ENCODE data around the gene ANKRD26. TPM values are rescaled to one million over a fixed set of nuclear protein-coding genes. Genes with fewer than 3 reads are reported as not detected.
"Not testable (repeated sequence)": the region's sequence is repeated elsewhere in the genome, so short reads cannot be mapped to it uniquely, and the experiment has no call there.

Gene ANKRD26
- total RNA-seq, 2 experiments from 2014 or later, result 5.2 to 6.1 TPM

DNA sequence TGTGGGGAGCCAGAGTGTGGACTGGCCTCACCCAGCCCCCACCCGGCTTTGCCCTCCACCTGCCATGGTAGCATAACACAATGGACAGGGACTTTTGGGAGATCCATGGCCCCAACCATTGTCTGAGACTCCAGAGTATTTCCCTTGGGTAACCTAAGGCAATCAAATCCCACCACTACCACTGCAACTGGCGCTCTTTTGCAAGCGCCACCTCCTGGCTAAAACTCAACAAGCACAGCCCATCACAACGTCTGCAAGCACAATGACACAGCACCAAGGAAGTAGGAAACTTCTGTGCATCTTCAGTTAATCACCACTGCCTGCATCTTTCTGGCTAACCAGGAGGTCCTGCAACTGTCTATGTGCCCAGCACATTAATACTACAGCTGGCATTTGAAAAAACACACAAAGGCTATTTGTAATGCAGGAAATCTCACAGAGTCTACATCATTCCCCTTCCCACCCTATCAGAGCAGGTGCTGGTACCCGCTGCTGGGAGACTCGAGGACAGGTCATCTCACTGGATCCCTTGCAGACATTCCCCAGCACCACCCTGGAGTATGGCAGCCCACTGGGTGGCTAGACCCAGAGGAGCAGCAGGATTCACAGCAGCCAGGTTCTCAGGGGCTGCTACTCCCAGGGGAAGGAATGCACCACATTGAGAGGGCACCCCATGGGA, 27.7 kb downstream of the ANKRD26 start:
- Mint-ChIP-seq H3K4me1 (peaks cover 5% of the 10 kb centered on the region), H3K4me3 (no peak overlapping the region), H3K27ac (no peak overlapping the region), H3K27me3 (no peaks in the 10 kb centered on the region), H3K36me3 (ENCODE audit: low read depth) (peaks cover 47% of the 10 kb centered on the region), H3K9me3 (peaks cover 2% of the 10 kb centered on the region)
- CTCF ChIA-PET, result no interaction called here
- POLR2A ChIA-PET, result interaction anchor here (1.3 kb wide), 1 partner anchor 89 kb away, joined by 3 read pairs; no protein-coding TSS in a partner anchor
- DNase-seq, result no peak

DNA sequence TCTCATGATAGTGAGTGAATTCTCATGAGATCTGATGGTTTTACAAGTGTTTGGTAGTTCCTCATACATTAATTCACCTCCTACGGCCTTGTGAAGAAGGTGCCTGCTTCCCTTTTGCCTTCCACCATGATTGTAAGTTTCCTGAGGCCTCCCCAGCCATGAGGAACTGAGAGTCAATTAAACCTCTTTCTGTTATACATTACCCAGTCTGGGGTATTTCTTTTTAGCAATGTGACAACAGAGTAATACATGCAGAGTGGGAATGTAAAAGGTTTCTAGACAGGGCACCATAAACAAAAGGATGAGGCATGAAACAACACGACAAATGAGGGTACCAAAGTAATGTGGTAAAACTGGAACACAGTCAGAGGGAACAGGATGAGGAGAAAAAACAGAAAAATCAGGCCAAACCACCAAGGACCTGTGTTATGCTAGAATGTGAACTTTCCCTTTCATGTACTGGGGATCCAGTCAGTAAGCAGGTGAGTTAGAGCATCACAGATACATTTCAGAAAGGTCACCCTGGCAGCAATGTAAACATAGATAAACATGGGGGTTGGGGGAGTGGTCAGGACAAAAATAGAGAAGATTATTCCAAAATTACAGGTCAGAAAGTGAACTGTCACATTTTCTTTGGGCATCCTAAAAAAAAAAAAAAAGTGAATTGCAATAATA, 31.9 kb downstream of the ANKRD26 start:
- CTCF ChIA-PET, result no interaction called here
- H3K4me1 Mint-ChIP-seq, result no peaks in the 10 kb centered on the region
- DNase-seq, result no peak
- peaks cover 2% of the 10 kb centered on the region for H3K9me3 Mint-ChIP-seq
- no peaks in the 10 kb centered on the region for H3K27me3 Mint-ChIP-seq
- H3K4me3 Mint-ChIP-seq, result no peak overlapping the region
- H3K27ac Mint-ChIP-seq, result no peak overlapping the region
- POLR2A ChIA-PET, result interaction anchor here (0.6 kb wide), 1 partner anchor 234 kb away, joined by 4 read pairs; no protein-coding TSS in a partner anchor
- peaks cover 28% of the 10 kb centered on the region for H3K36me3 Mint-ChIP-seq (ENCODE audit: low read depth)

DNA sequence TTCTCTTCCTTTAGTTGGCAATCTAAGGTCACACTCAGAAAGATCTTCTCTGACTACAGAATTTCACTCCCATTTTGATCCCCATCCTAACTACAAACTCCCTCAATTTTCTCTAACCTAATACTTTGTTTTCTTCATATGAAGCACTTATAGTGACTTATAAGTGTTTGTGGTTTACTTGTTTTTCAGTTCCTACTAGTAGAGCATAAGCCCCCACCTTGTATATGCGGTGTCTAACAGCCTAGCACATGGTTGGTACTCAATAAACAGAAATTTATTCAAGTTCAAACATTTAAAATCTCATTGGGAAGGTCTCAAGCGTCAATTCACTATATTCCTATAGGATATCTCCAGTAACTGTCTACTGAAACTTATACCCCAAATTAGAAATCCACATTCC, 35.2 kb downstream of the ANKRD26 start:
- no peak overlapping the region for H3K27ac Mint-ChIP-seq
- no peak overlapping the region for H3K4me3 Mint-ChIP-seq
- CTCF ChIA-PET, result no interaction called here
- POLR2A ChIA-PET, result no interaction called here
- no peaks in the 10 kb centered on the region for H3K9me3 Mint-ChIP-seq
- H3K4me1 Mint-ChIP-seq, result no peaks in the 10 kb centered on the region
- H3K36me3 Mint-ChIP-seq (ENCODE audit: low read depth), result peaks cover 24% of the 10 kb centered on the region
- no peaks in the 10 kb centered on the region for H3K27me3 Mint-ChIP-seq
- DNase-seq, result no peak

DNA sequence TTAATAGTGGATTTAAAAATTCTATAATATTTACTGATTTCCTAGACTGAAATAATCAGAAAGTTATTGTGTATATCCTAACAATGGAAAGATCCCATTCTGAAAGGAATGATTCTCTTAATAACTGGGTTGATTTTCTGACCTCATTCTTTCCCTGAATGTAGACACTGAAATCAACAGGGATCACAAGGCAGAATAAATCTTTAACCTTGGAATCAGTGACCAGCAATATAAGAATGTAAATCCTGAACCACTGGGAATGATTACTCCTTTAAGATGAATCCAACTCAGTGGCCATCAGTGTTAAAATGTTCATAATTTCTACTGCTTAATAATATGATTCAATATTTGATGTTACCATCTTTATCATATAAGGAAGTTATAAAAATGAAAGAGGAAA, 47.6 kb downstream of the ANKRD26 start:
- no peaks in the 10 kb centered on the region for H3K27me3 Mint-ChIP-seq
- no peak overlapping the region for H3K4me3 Mint-ChIP-seq
- H3K27ac Mint-ChIP-seq, result no peak overlapping the region
- H3K4me1 Mint-ChIP-seq, result no peaks in the 10 kb centered on the region
- H3K36me3 Mint-ChIP-seq (ENCODE audit: low read depth), result peaks cover 3% of the 10 kb centered on the region
- POLR2A ChIA-PET, result no interaction called here
- CTCF ChIA-PET, result no interaction called here
- no peak for DNase-seq
- no peaks in the 10 kb centered on the region for H3K9me3 Mint-ChIP-seq

DNA sequence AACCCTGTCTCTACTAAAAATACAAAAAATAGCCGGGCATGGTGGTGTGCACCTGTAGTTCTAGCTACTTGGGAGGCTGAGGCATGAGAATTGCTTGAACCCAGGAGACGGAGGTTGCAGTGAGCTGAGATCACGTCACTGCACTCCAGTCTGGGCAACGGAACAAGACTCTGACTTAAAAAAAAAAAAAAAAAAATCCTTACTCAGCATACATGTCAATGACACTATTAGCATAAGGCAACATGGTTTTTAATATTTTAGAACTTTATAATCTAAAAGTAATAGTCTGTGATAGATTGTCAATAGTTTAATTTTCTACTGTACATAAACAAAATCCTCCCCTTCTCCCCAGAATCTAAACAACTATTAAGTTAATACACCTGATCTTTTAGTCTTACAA, 55.0 kb downstream of the ANKRD26 start:
- H3K4me1 Mint-ChIP-seq, DNase-seq, POLR2A ChIA-PET, H3K27ac Mint-ChIP-seq, H3K9me3 Mint-ChIP-seq, H3K4me3 Mint-ChIP-seq, H3K27me3 Mint-ChIP-seq: not testable (repeated sequence)
- CTCF ChIA-PET, result interaction anchor here (0.6 to 0.7 kb wide), 2 partner anchors 59 to 319 kb away, joined by 3 read pairs; no protein-coding TSS in a partner anchor
- H3K36me3 Mint-ChIP-seq (ENCODE audit: low read depth), result peaks cover 27% of the 10 kb centered on the region

DNA sequence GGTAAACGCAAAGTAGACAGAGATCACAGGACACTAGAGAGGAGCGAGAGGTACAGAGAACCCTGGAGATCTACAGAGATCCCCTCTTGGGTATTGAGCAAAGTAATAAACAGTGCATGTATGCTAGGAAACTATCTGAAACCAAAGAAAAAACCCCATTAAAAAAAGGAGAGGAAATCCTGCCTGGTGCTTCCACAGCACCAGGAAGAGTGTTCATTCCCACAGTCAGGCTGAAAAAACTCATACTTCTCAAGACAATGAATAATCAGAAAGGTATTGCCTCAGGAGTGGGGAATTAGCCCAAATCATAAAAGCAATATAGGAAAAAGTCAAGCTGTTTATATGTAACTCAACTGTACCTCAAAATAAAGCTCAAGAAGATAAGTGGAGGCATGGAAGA, 59.1 kb downstream of the ANKRD26 start:
- no peak overlapping the region for H3K4me3 Mint-ChIP-seq
- H3K9me3 Mint-ChIP-seq, result no peaks in the 10 kb centered on the region
- CTCF ChIA-PET, result no interaction called here
- no peaks in the 10 kb centered on the region for H3K4me1 Mint-ChIP-seq
- no peak overlapping the region for H3K27ac Mint-ChIP-seq
- H3K36me3 Mint-ChIP-seq (ENCODE audit: low read depth), result peaks cover 27% of the 10 kb centered on the region
- DNase-seq, result no peak
- POLR2A ChIA-PET, result no interaction called here
- no peaks in the 10 kb centered on the region for H3K27me3 Mint-ChIP-seq

DNA sequence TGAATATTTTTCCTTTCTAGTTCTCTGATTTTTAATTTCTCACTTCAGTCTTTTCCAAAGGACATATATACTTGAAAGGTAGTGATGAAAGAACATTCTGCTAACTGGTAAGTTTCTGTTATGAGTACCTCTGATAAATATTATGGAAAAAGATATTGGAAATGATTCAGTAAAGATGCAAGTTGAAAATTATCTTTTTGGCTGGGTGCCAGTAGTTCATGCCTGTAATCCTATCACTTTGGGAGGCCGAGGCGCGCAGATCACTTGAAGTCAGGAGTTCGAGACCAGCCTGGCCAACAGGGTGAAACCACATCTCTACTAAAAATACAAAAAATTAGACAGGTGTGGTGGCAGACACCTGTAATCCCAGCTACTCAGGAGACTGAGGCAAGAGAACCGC, 62.1 kb downstream of the ANKRD26 start:
- Mint-ChIP-seq H3K9me3 (no peaks in the 10 kb centered on the region), H3K4me3 (no peak overlapping the region), H3K27ac (no peak overlapping the region), H3K27me3 (no peaks in the 10 kb centered on the region), H3K4me1 (peaks cover 12% of the 10 kb centered on the region), H3K36me3 (ENCODE audit: low read depth) (peaks cover 24% of the 10 kb centered on the region)
- POLR2A ChIA-PET, result no interaction called here
- DNase-seq, result no peak
- CTCF ChIA-PET, result no interaction called here

DNA sequence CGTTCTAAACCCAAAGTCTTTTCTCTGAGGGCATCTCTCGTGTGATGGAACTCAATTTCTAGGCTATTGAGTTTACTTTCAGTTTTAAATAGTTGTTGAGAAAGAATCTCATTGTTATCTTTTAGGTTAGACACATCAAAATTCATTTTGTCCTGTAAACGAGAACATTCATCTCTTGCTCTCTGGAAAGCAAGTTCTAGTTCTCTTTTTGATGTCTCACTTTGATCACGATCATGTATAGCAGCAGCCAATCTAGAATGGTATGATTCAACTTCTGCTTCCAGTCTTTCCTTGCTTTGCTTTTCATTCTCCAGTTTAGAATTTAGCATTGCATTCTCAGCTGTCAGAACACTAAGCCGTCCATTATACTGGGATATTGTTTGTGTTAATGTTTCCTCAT, 65.1 kb downstream of the ANKRD26 start:
- CTCF ChIA-PET, result no interaction called here

DNA sequence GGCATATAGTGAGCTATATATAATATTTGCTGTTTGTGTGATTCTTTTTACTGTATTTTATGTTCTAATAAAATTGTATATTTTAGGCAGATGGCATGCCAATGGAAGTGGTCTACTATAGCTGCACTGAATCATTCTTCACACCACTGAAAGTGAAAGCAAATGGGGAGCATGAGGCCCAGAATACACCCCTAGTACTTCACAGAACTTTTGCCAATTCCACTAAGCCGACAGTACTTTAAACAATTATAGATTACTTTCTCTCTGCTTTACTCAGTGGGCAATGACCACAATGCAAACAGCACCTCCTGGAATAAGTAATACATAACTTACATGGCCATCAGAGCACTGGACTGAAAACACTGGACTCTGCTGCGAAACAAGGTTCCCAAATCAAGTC, 70.2 kb downstream of the ANKRD26 start:
- Mint-ChIP-seq H3K4me1 (peaks cover 12% of the 10 kb centered on the region), H3K27ac (no peak overlapping the region), H3K4me3 (no peak overlapping the region), H3K36me3 (ENCODE audit: low read depth) (peaks cover 19% of the 10 kb centered on the region), H3K9me3 (no peaks in the 10 kb centered on the region), H3K27me3 (no peaks in the 10 kb centered on the region)
- POLR2A ChIA-PET, result no interaction called here
- CTCF ChIA-PET, result no interaction called here
- no peak for DNase-seq

More for the DNA sequence above, 65.1 kb downstream of the ANKRD26 start:
- H3K27me3 Mint-ChIP-seq, result no peaks in the 10 kb centered on the region
- no peaks in the 10 kb centered on the region for H3K9me3 Mint-ChIP-seq
- no peak overlapping the region for H3K27ac Mint-ChIP-seq
- H3K36me3 Mint-ChIP-seq (ENCODE audit: low read depth), result peaks cover 12% of the 10 kb centered on the region
- no peak for DNase-seq
- POLR2A ChIA-PET, result interaction anchor here (1.0 kb wide), 1 partner anchor 70 kb away, joined by 3 read pairs; no protein-coding TSS in a partner anchor
- peaks cover 15% of the 10 kb centered on the region for H3K4me1 Mint-ChIP-seq
- peak overlapping the region; percentile 61 for H3K4me3 Mint-ChIP-seq

DNA sequence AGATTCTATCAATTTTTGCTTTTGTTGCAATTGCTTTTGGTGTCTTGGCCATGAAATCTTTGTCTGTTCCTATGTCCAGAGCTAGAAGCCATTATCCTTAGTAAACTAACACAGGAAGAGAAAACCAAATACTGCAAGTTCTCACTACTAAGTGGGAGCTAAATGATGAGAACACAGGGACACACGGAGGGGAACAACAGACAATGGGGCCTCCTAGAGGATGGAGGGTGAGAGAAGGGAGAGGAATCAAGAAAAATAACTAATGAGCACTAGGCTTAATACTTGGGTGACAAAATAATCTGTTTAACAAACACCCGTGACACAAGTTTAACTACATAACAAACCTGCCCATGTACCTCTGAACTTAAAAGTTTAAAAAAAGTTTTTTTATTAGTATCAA, 78.2 kb downstream of the ANKRD26 start:
- POLR2A ChIA-PET, result interaction anchor here (1.2 kb wide), 1 partner anchor 132 kb away, joined by 3 read pairs; the partner anchor contains the start of gene YME1L1
- no peak overlapping the region for H3K4me3 Mint-ChIP-seq
- H3K27ac Mint-ChIP-seq, result no peak overlapping the region
- H3K4me1 Mint-ChIP-seq, result peaks cover 16% of the 10 kb centered on the region
- no peaks in the 10 kb centered on the region for H3K9me3 Mint-ChIP-seq
- no peak for DNase-seq
- CTCF ChIA-PET, result no interaction called here
- H3K27me3 Mint-ChIP-seq, result no peaks in the 10 kb centered on the region
- peaks cover 24% of the 10 kb centered on the region for H3K36me3 Mint-ChIP-seq (ENCODE audit: low read depth)

DNA sequence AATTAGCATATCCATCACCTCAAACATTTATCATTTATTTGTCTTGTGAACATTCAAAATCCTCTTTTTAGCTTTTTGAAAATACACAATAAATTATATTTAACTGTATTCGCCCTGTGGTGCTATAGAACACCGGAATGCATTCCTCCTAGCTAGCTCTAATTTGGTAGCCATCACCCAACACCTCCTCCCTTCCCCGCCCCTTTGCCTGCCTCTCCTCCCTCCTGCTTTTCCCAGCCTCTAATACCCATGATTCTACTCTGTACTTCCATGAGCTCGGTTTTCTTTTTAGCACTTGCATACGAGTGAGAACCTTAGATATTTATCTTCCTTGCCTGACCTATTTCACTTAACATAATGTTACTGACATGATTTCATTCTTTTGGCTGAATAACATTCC, 80.1 kb downstream of the ANKRD26 start:
- POLR2A ChIA-PET, result interaction anchor here (0.7 kb wide), 1 partner anchor 22 kb away, joined by 3 read pairs; no protein-coding TSS in a partner anchor
- no peaks in the 10 kb centered on the region for H3K9me3 Mint-ChIP-seq
- no peak overlapping the region for H3K4me3 Mint-ChIP-seq
- peaks cover 18% of the 10 kb centered on the region for H3K36me3 Mint-ChIP-seq (ENCODE audit: low read depth)
- DNase-seq, result no peak
- CTCF ChIA-PET, result interaction anchor here (1.0 kb wide), 1 partner anchor 347 kb away, joined by 3 read pairs; no protein-coding TSS in a partner anchor
- H3K27ac Mint-ChIP-seq, result no peak overlapping the region
- H3K4me1 Mint-ChIP-seq, result peaks cover 16% of the 10 kb centered on the region
- no peaks in the 10 kb centered on the region for H3K27me3 Mint-ChIP-seq

DNA sequence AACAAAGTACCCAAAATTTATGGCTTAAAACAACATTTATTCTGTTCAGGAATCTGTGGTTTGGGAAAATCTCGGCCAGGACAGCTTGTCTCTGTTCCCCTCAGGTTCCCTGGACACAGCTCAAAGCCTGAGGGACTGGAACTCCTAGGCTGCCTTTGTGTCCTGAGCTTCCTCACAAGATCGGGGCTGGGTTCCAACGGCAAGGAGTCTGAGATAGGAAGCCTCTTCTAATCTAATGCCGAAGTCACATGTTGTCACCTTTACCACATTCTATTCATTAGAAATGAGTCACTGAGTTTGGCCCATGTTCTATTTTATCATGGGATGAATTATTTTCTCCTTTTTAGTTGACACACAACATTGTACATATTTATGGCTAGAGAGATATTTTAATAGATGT, 80.5 kb downstream of the ANKRD26 start:
- peaks cover 16% of the 10 kb centered on the region for H3K4me1 Mint-ChIP-seq
- no peaks in the 10 kb centered on the region for H3K27me3 Mint-ChIP-seq
- ChIA-PET CTCF (interaction anchor here (1.0 kb wide), 1 partner anchor 346 kb away, joined by 3 read pairs; no protein-coding TSS in a partner anchor), POLR2A (interaction anchor here (0.7 kb wide), 1 partner anchor 22 kb away, joined by 3 read pairs; no protein-coding TSS in a partner anchor)
- no peak for DNase-seq
- no peak overlapping the region for H3K4me3 Mint-ChIP-seq
- H3K27ac Mint-ChIP-seq, result no peak overlapping the region
- peaks cover 15% of the 10 kb centered on the region for H3K36me3 Mint-ChIP-seq (ENCODE audit: low read depth)
- H3K9me3 Mint-ChIP-seq, result no peaks in the 10 kb centered on the region

DNA sequence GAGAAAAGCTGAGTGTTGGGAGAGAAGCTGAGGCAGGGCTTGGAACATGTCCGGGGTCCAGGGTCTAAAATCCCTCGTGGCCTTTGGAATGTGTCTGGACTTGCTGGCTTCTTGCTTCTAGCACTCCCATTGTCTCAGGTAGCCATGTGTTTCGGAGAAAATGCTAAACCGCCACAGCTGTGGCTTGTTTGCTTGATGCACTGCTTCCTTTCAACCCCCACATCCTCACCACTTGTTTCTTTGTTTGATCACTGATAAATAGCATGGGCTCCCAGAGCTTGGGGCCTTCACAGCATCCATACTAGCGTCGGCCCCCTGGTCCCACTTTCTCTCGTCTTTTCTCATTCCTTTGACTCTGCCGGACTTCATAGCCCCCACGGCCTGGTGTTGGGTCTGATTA, 102.7 kb downstream of the ANKRD26 start:
- POLR2A ChIA-PET, result interaction anchor here (0.8 to 0.9 kb wide), 2 partner anchors 22 to 103 kb away, joined by 3 read pairs; no protein-coding TSS in a partner anchor
- CTCF ChIA-PET, result no interaction called here
- Mint-ChIP-seq H3K9me3 (peaks cover 11% of the 10 kb centered on the region), H3K27ac (peak overlapping the region; percentile 44), H3K36me3 (ENCODE audit: low read depth) (peaks cover 13% of the 10 kb centered on the region), H3K4me1 (peaks cover 27% of the 10 kb centered on the region), H3K27me3 (no peaks in the 10 kb centered on the region), H3K4me3 (no peak overlapping the region)
- DNase-seq, result peak; percentile 46

Data from activated CD4-positive, alpha-beta memory T cell treated with anti-CD3 and anti-CD28 coated beads, Interleukin-2, amount 10 ng/mL, durations not matched to agents 7 days and 5 days (primary cell).